Measurements from ENCODE around the gene FAM163B. TPM values are rescaled to one million over a fixed set of nuclear protein-coding genes. Genes with fewer than 3 reads are reported as not detected.
A peak's percentile ranks its signal among the peaks of the same experiment; 100 is the strongest.

FAM163B gene
- polyA plus RNA-seq, 6 donors from 2014 or later, result not detected

DNA sequence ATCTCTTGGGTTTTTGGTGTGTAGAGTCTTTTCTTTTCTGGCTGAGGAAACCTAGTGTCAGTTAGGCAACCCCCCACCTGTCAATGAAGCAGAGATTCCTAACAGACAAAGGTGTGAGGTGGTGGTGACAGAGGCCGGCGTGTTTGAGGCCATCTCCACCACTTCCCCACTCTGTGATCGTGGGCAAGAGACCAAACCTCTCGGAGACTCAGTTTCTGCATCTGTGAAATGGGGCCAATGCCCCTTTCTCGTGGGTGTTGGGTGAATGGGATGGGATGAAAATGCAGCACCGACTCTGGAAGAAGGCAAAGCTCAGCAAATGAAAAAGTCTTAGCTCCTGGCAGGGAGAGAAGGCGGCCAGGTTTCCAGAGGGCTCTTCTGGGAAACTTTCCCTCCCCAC, 807 bp downstream of the FAM163B start:
- ATAC-seq (ENCODE audit: low read depth in 2 of 2), result no peak
- H3K4me3 Mint-ChIP-seq, result no peak overlapping the region
- H3K36me3 Mint-ChIP-seq, result no peaks in the 10 kb centered on the region
- H3K9me3 Mint-ChIP-seq, result no peaks in the 10 kb centered on the region
- DNase-seq, result no peak
- H3K27me3 Mint-ChIP-seq, result peaks cover 58 to 84% (median 72%) of the 10 kb centered on the region in 3 donors
- no peak overlapping the region for H3K27ac Mint-ChIP-seq
- peaks cover 4 to 14% (median 10%) of the 10 kb centered on the region in 3 donors for H3K4me1 Mint-ChIP-seq

- peaks cover 4 to 14% (median 10%) of the 10 kb centered on the region in 3 donors for H3K4me1 Mint-ChIP-seq
- peaks cover 54 to 80% (median 70%) of the 10 kb centered on the region in 3 donors for H3K27me3 Mint-ChIP-seq
- H3K4me3 Mint-ChIP-seq, result no peak overlapping the region
- no peak overlapping the region for H3K27ac Mint-ChIP-seq
- no peaks in the 10 kb centered on the region for H3K9me3 Mint-ChIP-seq
- DNase-seq, result no peak
- ATAC-seq (ENCODE audit: low read depth in 2 of 2), result no peak
- no peaks in the 10 kb centered on the region for H3K36me3 Mint-ChIP-seq
These were observed 1.2 kb downstream of the FAM163B start for GRCh38 chr9:133607976-133608375.

DNA sequence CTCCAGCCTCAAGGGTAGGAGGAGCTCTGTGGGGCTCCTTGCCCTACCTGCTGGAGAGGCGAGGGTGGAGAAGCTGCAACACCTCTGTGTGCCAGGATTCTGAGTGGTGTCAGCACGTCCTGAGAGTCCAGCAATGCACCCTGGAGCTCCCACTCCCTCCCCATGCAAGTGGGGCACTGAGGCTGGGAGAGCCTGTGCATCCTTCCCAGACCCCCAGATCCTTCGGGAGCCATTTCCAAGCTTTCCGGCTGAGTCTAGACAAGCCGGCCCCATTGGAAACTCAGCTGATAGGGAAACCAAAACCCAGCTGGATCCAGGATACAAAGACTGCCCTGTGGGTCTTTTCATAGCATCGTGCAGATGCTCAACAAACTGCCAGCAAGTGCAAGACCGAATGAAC, 1.8 kb downstream of the FAM163B start:
- Mint-ChIP-seq H3K4me3 (no peak overlapping the region), H3K4me1 (peaks cover 4 to 14% (median 10%) of the 10 kb centered on the region in 3 donors), H3K27ac (no peak overlapping the region), H3K36me3 (no peaks in the 10 kb centered on the region), H3K9me3 (no peaks in the 10 kb centered on the region), H3K27me3 (peaks cover 53 to 77% (median 68%) of the 10 kb centered on the region in 3 donors)
- DNase-seq, result no peak
- no peak for ATAC-seq (ENCODE audit: low read depth in 2 of 2)

DNA sequence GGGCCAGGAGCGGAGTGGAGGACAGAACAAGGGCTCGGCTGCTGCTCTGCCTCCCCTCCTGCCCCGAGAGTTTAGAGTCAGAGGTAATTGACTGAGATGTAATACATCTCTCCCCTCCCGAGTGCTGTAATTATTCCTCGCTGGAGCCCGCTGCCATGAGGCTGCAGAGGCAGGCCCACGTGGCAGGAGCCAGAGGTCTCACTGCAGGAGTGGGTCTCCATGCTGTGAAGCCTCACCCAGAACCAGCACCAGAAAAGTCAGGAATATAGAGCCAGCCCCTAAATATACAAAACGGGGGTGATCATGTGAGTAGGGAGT, 2.5 kb downstream of the FAM163B start:
- Mint-ChIP-seq H3K4me3 (peak overlapping the region in 1 of 8 donors; percentile 25), H3K27ac (no peak overlapping the region), H3K36me3 (no peaks in the 10 kb centered on the region), H3K27me3 (peaks cover 45 to 71% (median 68%) of the 10 kb centered on the region in 3 donors), H3K9me3 (no peaks in the 10 kb centered on the region), H3K4me1 (peaks cover 4 to 14% (median 10%) of the 10 kb centered on the region in 3 donors)
- no peak for ATAC-seq (ENCODE audit: low read depth in 2 of 2)
- no peak for DNase-seq

GRCh38 chr9:133605856-133606707, 3.1 kb downstream of the FAM163B start:
- DNase-seq (no peak), ATAC-seq (ENCODE audit: low read depth in 2 of 2) (no peak)
- Mint-ChIP-seq H3K4me3 (no peak overlapping the region), H3K27ac (no peak overlapping the region), H3K4me1 (peaks cover 4 to 14% (median 10%) of the 10 kb centered on the region in 3 donors), H3K36me3 (no peaks in the 10 kb centered on the region), H3K9me3 (no peaks in the 10 kb centered on the region), H3K27me3 (peaks cover 40 to 67% (median 64%) of the 10 kb centered on the region in 3 donors)

DNA sequence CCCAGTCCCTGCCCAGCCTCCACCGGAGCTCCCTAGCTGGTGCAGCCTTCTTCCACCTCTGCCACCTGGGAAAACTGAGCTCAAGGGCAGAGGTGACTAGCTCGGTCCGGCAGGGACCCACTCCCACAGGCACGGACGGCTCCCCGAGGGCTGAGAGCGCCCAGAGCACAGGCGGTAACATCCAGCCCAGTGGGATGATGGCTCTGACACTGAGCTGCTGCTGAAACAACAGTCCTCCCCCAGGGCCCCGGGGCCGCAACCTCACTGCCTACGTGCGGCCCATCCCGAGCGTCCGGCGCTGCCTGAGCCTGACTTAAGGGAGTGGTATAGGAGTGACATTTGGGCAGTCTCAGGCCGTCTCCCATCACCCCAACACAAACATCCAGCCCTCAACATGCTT, 3.7 kb downstream of the FAM163B start:
- DNase-seq (no peak), ATAC-seq (ENCODE audit: low read depth in 2 of 2) (no peak)
- H3K4me3 Mint-ChIP-seq, result no peak overlapping the region
- H3K4me1 Mint-ChIP-seq, result peaks cover 4 to 14% (median 10%) of the 10 kb centered on the region in 3 donors
- peaks cover 0 to 2% (median 0%) of the 10 kb centered on the region in 7 donors for H3K9me3 Mint-ChIP-seq
- H3K27ac Mint-ChIP-seq, result no peak overlapping the region
- no peaks in the 10 kb centered on the region for H3K36me3 Mint-ChIP-seq
- peaks cover 33 to 64% (median 58%) of the 10 kb centered on the region in 3 donors for H3K27me3 Mint-ChIP-seq

DNA sequence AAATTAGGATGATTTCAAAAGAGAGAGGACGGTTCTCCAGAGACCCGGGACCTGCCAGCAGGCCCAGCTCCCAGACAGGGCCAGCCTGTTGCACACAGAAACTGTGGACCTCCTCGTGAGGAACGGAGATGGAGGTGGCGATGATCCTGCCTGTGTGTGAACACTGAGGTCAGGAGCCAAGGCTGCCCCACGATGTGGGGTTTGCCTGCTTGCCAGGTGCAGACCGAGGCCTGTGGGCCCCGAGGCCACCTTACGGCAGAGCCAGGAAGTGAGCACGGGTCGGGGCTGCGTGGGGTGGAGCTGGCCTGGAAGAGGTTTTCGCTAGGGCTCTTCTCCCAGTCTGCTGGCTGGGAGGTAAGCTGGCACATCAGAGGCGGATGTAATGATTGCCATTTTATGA, 4.3 kb downstream of the FAM163B start:
- H3K4me1 Mint-ChIP-seq, result peaks cover 4 to 14% (median 10%) of the 10 kb centered on the region in 3 donors
- peaks cover 0 to 2% (median 0%) of the 10 kb centered on the region in 7 donors for H3K9me3 Mint-ChIP-seq

GRCh38 chr9:133604214-133604613, 5.0 kb downstream of the FAM163B start:
- peaks cover 23 to 53% (median 47%) of the 10 kb centered on the region in 3 donors for H3K27me3 Mint-ChIP-seq
- peaks cover 4 to 10% (median 10%) of the 10 kb centered on the region in 3 donors for H3K4me1 Mint-ChIP-seq
- DNase-seq, result peak; percentile 10
- H3K27ac Mint-ChIP-seq, result peak overlapping the region in 1 of 6 donors; percentile 12
- H3K4me3 Mint-ChIP-seq, result peak overlapping the region in 1 of 8 donors; percentile 30
- peaks cover 0 to 2% (median 0%) of the 10 kb centered on the region in 7 donors for H3K9me3 Mint-ChIP-seq
- no peaks in the 10 kb centered on the region for H3K36me3 Mint-ChIP-seq
- ATAC-seq (ENCODE audit: low read depth in 2 of 2), result peak in 1 of 2 donors; percentile 48

More for the DNA sequence above, 4.3 kb downstream of the FAM163B start:
- ATAC-seq (ENCODE audit: low read depth in 2 of 2) (no peak), DNase-seq (no peak)
- no peak overlapping the region for H3K4me3 Mint-ChIP-seq
- H3K36me3 Mint-ChIP-seq, result no peaks in the 10 kb centered on the region
- H3K27ac Mint-ChIP-seq, result peak overlapping the region in 1 of 6 donors; percentile 91
- H3K27me3 Mint-ChIP-seq, result peaks cover 28 to 58% (median 52%) of the 10 kb centered on the region in 3 donors

GRCh38 chr9:133603135-133603927, 5.9 kb downstream of the FAM163B start:
- Mint-ChIP-seq H3K36me3 (no peaks in the 10 kb centered on the region), H3K4me3 (no peak overlapping the region)

GRCh38 chr9:133602277-133602676, 6.9 kb downstream of the FAM163B start:
- H3K36me3 Mint-ChIP-seq, result peaks cover 5 to 9% of the 10 kb centered on the region in 2 donors
- H3K4me3 Mint-ChIP-seq, result no peak overlapping the region
- ATAC-seq (ENCODE audit: low read depth in 2 of 2), result no peak
- H3K9me3 Mint-ChIP-seq, result peaks cover 3 to 13% (median 10%) of the 10 kb centered on the region in 7 donors
- peaks cover 17 to 38% (median 38%) of the 10 kb centered on the region in 3 donors for H3K27me3 Mint-ChIP-seq
- H3K4me1 Mint-ChIP-seq, result peaks cover 4 to 10% (median 10%) of the 10 kb centered on the region in 3 donors
- no peak overlapping the region for H3K27ac Mint-ChIP-seq
- no peak for DNase-seq

More at GRCh38 chr9:133603135-133603927, 5.9 kb downstream of the FAM163B start:
- Mint-ChIP-seq H3K27ac (peak overlapping the region in 1 of 6 donors; percentile 56), H3K4me1 (peaks cover 4 to 10% (median 10%) of the 10 kb centered on the region in 3 donors), H3K9me3 (peaks cover 0 to 3% (median 0%) of the 10 kb centered on the region in 7 donors), H3K27me3 (peaks cover 21 to 49% (median 44%) of the 10 kb centered on the region in 3 donors)
- DNase-seq, result no peak
- no peak for ATAC-seq (ENCODE audit: low read depth in 2 of 2)

- no peak overlapping the region for H3K27ac Mint-ChIP-seq
- H3K27me3 Mint-ChIP-seq, result peaks cover 12 to 38% (median 33%) of the 10 kb centered on the region in 3 donors
- peaks cover 8 to 17% (median 15%) of the 10 kb centered on the region in 7 donors for H3K9me3 Mint-ChIP-seq
- no peak for DNase-seq
- no peak overlapping the region for H3K4me3 Mint-ChIP-seq
- no peak for ATAC-seq (ENCODE audit: low read depth in 2 of 2)
- peaks cover 4 to 10% (median 10%) of the 10 kb centered on the region in 3 donors for H3K4me1 Mint-ChIP-seq
- H3K36me3 Mint-ChIP-seq, result peaks cover 9 to 14% of the 10 kb centered on the region in 2 donors
These were observed 7.4 kb downstream of the FAM163B start for GRCh38 chr9:133601746-133602145.

DNA sequence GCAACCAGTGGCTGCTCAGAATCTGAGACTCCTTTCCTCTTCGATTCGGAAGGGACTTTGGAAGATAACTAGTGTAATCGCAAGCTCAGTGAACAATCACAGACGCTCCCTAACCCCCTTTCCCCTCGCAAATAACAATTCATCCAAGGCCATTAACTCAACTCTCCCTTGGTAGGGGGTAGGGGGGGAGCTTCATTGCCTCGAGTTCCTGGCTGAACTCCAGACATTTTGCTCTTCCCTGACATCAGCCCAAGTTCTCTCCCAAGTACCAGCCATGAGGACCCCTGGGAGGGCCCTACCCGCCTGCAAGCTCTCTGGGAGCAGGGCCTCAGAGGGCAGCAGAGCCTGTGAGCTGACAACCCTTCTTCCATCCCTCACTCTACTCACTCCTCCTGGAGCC, 8.4 kb downstream of the FAM163B start:
- Mint-ChIP-seq H3K36me3 (peaks cover 9 to 16% of the 10 kb centered on the region in 2 donors), H3K27ac (no peak overlapping the region), H3K4me1 (peaks cover 4 to 10% (median 10%) of the 10 kb centered on the region in 3 donors), H3K9me3 (peaks cover 8 to 24% (median 20%) of the 10 kb centered on the region in 7 donors), H3K4me3 (no peak overlapping the region), H3K27me3 (peaks cover 11 to 38% (median 25%) of the 10 kb centered on the region in 3 donors)
- no peak for DNase-seq
- no peak for ATAC-seq (ENCODE audit: low read depth in 2 of 2)

- DNase-seq (no peak), ATAC-seq (ENCODE audit: low read depth in 2 of 2) (no peak)
- Mint-ChIP-seq H3K4me1 (peaks cover 2 to 7% (median 6%) of the 10 kb centered on the region in 3 donors), H3K36me3 (peaks cover 9 to 16% of the 10 kb centered on the region in 2 donors), H3K27me3 (peaks cover 7 to 40% (median 24%) of the 10 kb centered on the region in 3 donors), H3K4me3 (no peak overlapping the region), H3K27ac (no peak overlapping the region), H3K9me3 (peaks cover 10 to 25% (median 20%) of the 10 kb centered on the region in 7 donors)
These were observed 9.6 kb downstream of the FAM163B start for GRCh38 chr9:133599470-133600173.
